GM19240 (cell line): ENCODE data around the gene LEO1.

Experiments used
- DNase-seq: peaks from one replicate; pipeline ENCODE4 v3.0.0; 2011; ENCODE audit warnings: low spot score; ENCODE audit not compliant: insufficient read length

The LEO1 gene

GRCh38 chr15:51931638-51932037, 39.9 kb downstream of the LEO1 start:
- no peak for DNase-seq

GRCh38 chr15:51931016-51931415, 40.6 kb downstream of the LEO1 start:
- no peak for DNase-seq

- DNase-seq: no peak
Observed at GRCh38 chr15:51926809-51927208, 44.8 kb downstream of the LEO1 start.

- DNase-seq: no peak
Observed at GRCh38 chr15:51924156-51925068, 47.2 kb downstream of the LEO1 start.

GRCh38 chr15:51917493-51917892, 54.1 kb downstream of the LEO1 start:
- no peak for DNase-seq

- no peak for DNase-seq
Observed at GRCh38 chr15:51912528-51912927, 59.0 kb downstream of the LEO1 start.

- no peak for DNase-seq
Observed at GRCh38 chr15:51909584-51909983, 62.0 kb downstream of the LEO1 start.

GRCh38 chr15:51908316-51908715, 63.3 kb downstream of the LEO1 start:
- DNase-seq: no peak

- no peak for DNase-seq
Observed at GRCh38 chr15:51907136-51907862, 64.3 kb downstream of the LEO1 start.

- no peak for DNase-seq
Observed at GRCh38 chr15:51904931-51905330, 66.6 kb downstream of the LEO1 start.

- DNase-seq: no peak
Observed at GRCh38 chr15:51904421-51904820, 67.2 kb downstream of the LEO1 start.

GRCh38 chr15:51889486-51889885, 82.1 kb downstream of the LEO1 start:
- DNase-seq: no peak

GRCh38 chr15:51888593-51889195, 82.9 kb downstream of the LEO1 start:
- DNase-seq: peak; percentile 11
